Activated CD8-positive, alpha-beta memory T cell treated with anti-CD3 and anti-CD28 coated beads for 48 hours (primary cell): ENCODE data around the gene PSMB10.

Experiments used
- DNase-seq, 3 experiments: peaks; one replicate each; pipeline ENCODE4 v3.0.0-alpha.2; 2020; ENCODE audit warnings: low read depth in 2 of 3, low spot score in 2 of 3

Gene PSMB10

GRCh38 chr16:67964477-67965131 lies 28.0 kb upstream of the PSMB10 start:
- DNase-seq, result no peak

GRCh38 chr16:67963662-67964321 lies 27.1 kb upstream of the PSMB10 start:
- DNase-seq, result no peak

GRCh38 chr16:67963292-67963661 lies 26.6 kb upstream of the PSMB10 start:
- no peak for DNase-seq

GRCh38 chr16:67962135-67962534 lies 25.5 kb upstream of the PSMB10 start:
- DNase-seq, result no peak

- no peak for DNase-seq
Measured at GRCh38 chr16:67961551-67961957, 24.9 kb upstream of the PSMB10 start.

- DNase-seq, result no peak
Measured at GRCh38 chr16:67959536-67960329, 23.1 kb upstream of the PSMB10 start.

- DNase-seq, result no peak
Measured at GRCh38 chr16:67957622-67958021, 21.0 kb upstream of the PSMB10 start.

GRCh38 chr16:67954421-67955196 lies 18.0 kb upstream of the PSMB10 start:
- no peak for DNase-seq

GRCh38 chr16:67953641-67954375 lies 17.2 kb upstream of the PSMB10 start:
- no peak for DNase-seq

GRCh38 chr16:67951485-67951884 lies 14.8 kb upstream of the PSMB10 start:
- no peak for DNase-seq

GRCh38 chr16:67950335-67950843 lies 13.7 kb upstream of the PSMB10 start:
- DNase-seq, result no peak

- DNase-seq, result no peak
Measured at GRCh38 chr16:67949645-67950044, 13.0 kb upstream of the PSMB10 start.

- DNase-seq, result no peak
Measured at GRCh38 chr16:67948015-67948414, 11.4 kb upstream of the PSMB10 start.

- no peak for DNase-seq
Measured at GRCh38 chr16:67946966-67947558, 10.4 kb upstream of the PSMB10 start.

GRCh38 chr16:67946128-67946569 lies 9.5 kb upstream of the PSMB10 start:
- DNase-seq, result no peak

- DNase-seq, result no peak
Measured at GRCh38 chr16:67945392-67945933, 8.8 kb upstream of the PSMB10 start.

- DNase-seq, result no peak
Measured at GRCh38 chr16:67944690-67945391, 8.2 kb upstream of the PSMB10 start.

GRCh38 chr16:67943619-67944504 lies 7.2 kb upstream of the PSMB10 start, which contains the start of gene LCAT:
TSS of gene LCAT (minus strand) at chr16:67944120. CDS start at chr16:67944101, 19 bp downstream.
- DNase-seq, result no peak
